GM21576 (cell line): ENCODE results near the gene LRIT3.
A peak's percentile ranks its signal among the peaks of the same experiment; 100 is the strongest.
"Not testable (repeated sequence)": the region's sequence is repeated elsewhere in the genome, so short reads cannot be mapped to it uniquely, and the experiment has no call there.

Experiments used
- ATAC-seq: cut with Tn5 transposase; IDR thresholded peaks from one replicate; pipeline ENCODE4 v1.9.1; 2021; ENCODE audit warnings: mild to moderate bottlenecking, moderate library complexity; ENCODE audit not compliant: unreplicated experiment

LRIT3 gene

GRCh38 chr4:109848501-109848900 is 594 bp downstream of the LRIT3 start:
- ATAC-seq: no peak

GRCh38 chr4:109850601-109851000 is 2.7 kb downstream of the LRIT3 start:
- no peak for ATAC-seq

- not testable (repeated sequence) for ATAC-seq
Measured at GRCh38 chr4:109859426-109860300, 11.8 kb downstream of the LRIT3 start.

GRCh38 chr4:109861271-109861670 is 13.4 kb downstream of the LRIT3 start:
- ATAC-seq: no peak

GRCh38 chr4:109861916-109862511 is 14.1 kb downstream of the LRIT3 start:
- no peak for ATAC-seq

GRCh38 chr4:109864134-109864533 is 16.2 kb downstream of the LRIT3 start:
- no peak for ATAC-seq

GRCh38 chr4:109870061-109870460 is 22.2 kb downstream of the LRIT3 start:
- ATAC-seq: no peak

GRCh38 chr4:109872065-109872464 is 24.2 kb downstream of the LRIT3 start:
- ATAC-seq: no peak

GRCh38 chr4:109872950-109873656 is 25.2 kb downstream of the LRIT3 start:
- ATAC-seq: no peak

GRCh38 chr4:109873791-109874514 is 26.0 kb downstream of the LRIT3 start:
- no peak for ATAC-seq

- no peak for ATAC-seq
Measured at GRCh38 chr4:109875106-109875505, 27.2 kb downstream of the LRIT3 start.

- ATAC-seq: not testable (repeated sequence)
Measured at GRCh38 chr4:109875553-109875952, 27.6 kb downstream of the LRIT3 start.

GRCh38 chr4:109876634-109877265 is 28.8 kb downstream of the LRIT3 start:
- ATAC-seq: no peak

- peak; percentile 92 for ATAC-seq
Measured at GRCh38 chr4:109877400-109877799, 29.5 kb downstream of the LRIT3 start.

- no peak for ATAC-seq
Measured at GRCh38 chr4:109878355-109878754, 30.4 kb downstream of the LRIT3 start.

GRCh38 chr4:109879081-109879480 is 31.2 kb downstream of the LRIT3 start:
- ATAC-seq: no peak

- ATAC-seq: no peak
Measured at GRCh38 chr4:109879636-109880314, 31.9 kb downstream of the LRIT3 start.

- no peak for ATAC-seq
Measured at GRCh38 chr4:109886303-109886702, 38.4 kb downstream of the LRIT3 start.

- ATAC-seq: no peak
Measured at GRCh38 chr4:109887071-109887470, 39.2 kb downstream of the LRIT3 start.

GRCh38 chr4:109890076-109890475 is 42.2 kb downstream of the LRIT3 start:
- no peak for ATAC-seq
